Hepatocyte (in vitro differentiated cells): ENCODE data around the gene C1orf198.

Experiments used
- CTCF ChIP-seq: fragments of 200-600 bp; sonication (generic); IDR thresholded peaks from 2 replicates; pipeline ENCODE4 v1.5.1; 2016; ENCODE audit warnings: antibody characterized with exemption, mild to moderate bottlenecking; ENCODE audit not compliant: poor library complexity
- EZH2 ChIP-seq: fragments of 200-600 bp; sonication (generic); IDR thresholded peaks from 2 replicates; pipeline ENCODE4 v1.6.1; 2016; ENCODE audit warnings: antibody characterized with exemption, mild to moderate bottlenecking, borderline replicate concordance
- EZH2phosphoT487 ChIP-seq: fragments of 200-600 bp; sonication (generic); IDR thresholded peaks from one replicate; pipeline ENCODE4 v1.6.1; 2018; ENCODE audit warnings: antibody characterized with exemption, mild to moderate bottlenecking, low read depth, moderate library complexity; ENCODE audit not compliant: unreplicated experiment, severe bottlenecking

- TF ChIP-seq CTCF (no peak), EZH2 (no peak), EZH2phosphoT487 (no peak)
Observed at GRCh38 chr1:230839173-230839572, 29.1 kb downstream of the C1orf198 start.
